ENCODE data around the gene IGFN1. TPM values are rescaled to one million over a fixed set of nuclear protein-coding genes. Genes with fewer than 3 reads are reported as not detected.

The IGFN1 gene
- total RNA-seq, 2 donors from 2014 or later: 0.05 TPM; not detected in 1

- DNase-seq (no peak), ATAC-seq (no peak)
- intact Hi-C loops (cut with DNase I): no loop called here
Measured at GRCh38 chr1:201269281-201269680, 78.7 kb downstream of the IGFN1 start.

DNA sequence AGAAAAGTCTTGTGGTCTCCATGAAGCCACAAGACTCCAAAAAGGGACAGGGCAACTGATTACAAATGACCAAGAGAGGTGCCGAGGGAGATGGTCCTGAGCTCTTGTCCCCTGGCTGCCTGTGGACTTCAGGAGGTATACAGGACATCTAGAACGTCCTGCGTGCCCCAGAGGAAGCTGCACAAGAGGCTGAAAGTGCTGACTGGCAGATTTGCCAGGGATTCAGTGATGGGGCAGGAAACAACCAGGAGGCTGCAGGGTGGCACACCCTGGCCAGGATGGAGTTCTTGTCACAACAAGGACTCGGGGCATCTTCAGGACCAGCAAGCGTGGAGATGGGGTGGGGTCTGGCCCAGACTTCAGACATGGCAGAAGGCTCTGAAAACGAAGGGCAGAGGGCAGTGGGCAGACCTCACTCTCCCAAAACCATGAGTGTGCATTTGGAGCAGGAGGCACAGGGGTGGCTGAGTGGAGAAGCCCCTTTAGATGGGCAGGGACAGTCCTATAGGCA, 79.3 kb downstream of the IGFN1 start:
- intact Hi-C loops (cut with DNase I): no loop called here
- ATAC-seq (no peak), DNase-seq (no peak)

DNA sequence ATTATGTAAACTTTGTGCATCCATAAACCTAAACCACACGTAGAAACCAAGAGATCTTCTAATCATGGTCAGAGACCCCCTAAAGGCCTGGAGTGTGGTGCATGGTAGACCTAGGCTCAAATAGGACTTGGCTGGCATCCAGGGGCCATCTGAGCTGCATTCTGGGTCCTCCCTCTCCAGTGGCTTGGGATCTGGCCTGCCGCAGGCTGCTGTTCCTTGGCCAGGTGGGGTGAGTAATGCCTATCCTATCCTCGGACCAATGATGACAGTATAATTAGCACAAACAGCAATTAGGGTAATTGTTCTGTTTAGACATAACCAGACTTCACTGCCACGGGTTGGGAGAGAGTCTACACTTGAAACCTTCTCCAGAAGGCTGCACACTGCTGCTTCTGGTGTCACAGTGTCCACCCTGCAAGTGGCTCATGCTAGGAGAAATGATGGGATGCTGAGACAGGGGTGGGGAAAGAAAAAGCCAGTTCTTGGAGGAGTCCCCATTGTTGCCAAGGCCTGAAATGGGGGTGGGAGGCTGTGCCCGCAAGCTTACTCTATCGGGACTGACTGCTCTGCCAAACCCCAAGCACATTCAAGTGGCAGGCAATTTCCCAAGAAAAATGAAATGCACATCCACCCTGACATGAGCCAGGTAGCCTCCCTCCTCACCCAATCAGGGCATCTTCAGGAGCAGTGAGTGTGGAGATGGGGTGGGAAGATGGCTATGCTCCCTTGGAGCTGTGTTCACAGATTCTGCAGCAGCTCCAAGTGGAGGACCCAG, 80.2 kb downstream of the IGFN1 start:
- DNase-seq (no peak), ATAC-seq (no peak)
- intact Hi-C loops (cut with DNase I): no loop called here

GRCh38 chr1:201272799-201273198, 82.2 kb downstream of the IGFN1 start:
- no peak for ATAC-seq
- intact Hi-C loops (cut with DNase I): no loop called here
- DNase-seq: no peak

GRCh38 chr1:201274616-201275252, 84.1 kb downstream of the IGFN1 start:
- intact Hi-C loops (cut with DNase I): no loop called here
- ATAC-seq (no peak), DNase-seq (no peak)

- peak; percentile 88 to 98 for ATAC-seq
- intact Hi-C loops (cut with DNase I): no loop called here
- DNase-seq: peak; percentile 84
Measured at GRCh38 chr1:201275253-201275666, 84.6 kb downstream of the IGFN1 start.

DNA sequence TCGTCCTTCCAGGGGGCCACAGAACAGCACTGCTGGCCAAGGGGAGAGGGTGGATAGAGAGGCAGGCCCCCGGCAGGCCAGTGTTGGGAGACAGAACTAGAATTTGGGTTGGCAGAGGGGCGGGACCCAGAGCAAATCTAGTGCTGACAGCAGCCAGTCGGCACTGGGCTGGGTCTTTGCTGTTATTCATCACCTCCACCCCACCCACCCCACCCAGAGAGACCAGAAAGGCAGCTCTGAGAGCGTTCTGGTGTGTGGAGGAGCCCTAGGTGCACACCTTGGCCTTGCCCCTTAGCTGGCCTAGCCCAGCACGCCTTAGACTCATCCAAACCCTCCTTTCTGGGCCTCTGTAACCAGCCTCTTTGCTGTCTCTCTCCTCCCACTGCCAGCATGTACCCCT, 86.3 kb downstream of the IGFN1 start:
- intact Hi-C loops (cut with DNase I): no loop called here
- no peak for ATAC-seq
- no peak for DNase-seq

GRCh38 chr1:201277441-201277840, 86.8 kb downstream of the IGFN1 start:
- intact Hi-C loops (cut with DNase I): no loop called here
- ATAC-seq (no peak), DNase-seq (no peak)

Other genes starting within 250 kb of the IGFN1 start
- gene KIF21B, start 167.1 kb upstream of the IGFN1 start, total RNA-seq: 1 to 10 TPM in 1 of 2 donors, under 1 TPM in 1; 0.94 to 1.0 TPM
- not detected for gene CACNA1S, start 78.4 kb upstream of the IGFN1 start, total RNA-seq
- gene ASCL5, start 63.6 kb upstream of the IGFN1 start, total RNA-seq: not detected
- 10 to 100 TPM; 34.9 to 35.7 TPM for gene TMEM9, start 36.4 kb upstream of the IGFN1 start, total RNA-seq
- gene PKP1, start 92.7 kb downstream of the IGFN1 start, total RNA-seq: 1 to 10 TPM in 1 of 2 donors, under 1 TPM in 1; 0.77 to 1.0 TPM
- gene TNNT2, start 186.9 kb downstream of the IGFN1 start, total RNA-seq: 1,000 to 10,000 TPM; 4,860 to 5,317 TPM
- 1 to 10 TPM; 1.3 to 1.4 TPM for gene LAD1, start 208.5 kb downstream of the IGFN1 start, total RNA-seq
- 10 to 100 TPM in 1 of 2 donors, 1 to 10 TPM in 1; 6.4 to 31.5 TPM for gene TNNI1, start 230.9 kb downstream of the IGFN1 start, total RNA-seq

Measured in left cardiac atrium (tissue), 4 donors.